WI38 (cell line): ENCODE measurements around the gene PRR5L.

Experiments
- H3K4me3 ChIP-seq: 2 replicates; pipeline ENCODE4 v1.5.1; 2011; ENCODE audit warnings: low read depth, mild to moderate bottlenecking, control low read depth, low read length
- CTCF ChIP-seq: IDR thresholded peaks from 2 replicates; pipeline ENCODE4 v1.5.1; 2012; ENCODE audit warnings: low read depth, mild to moderate bottlenecking, control low read depth, low read length

The PRR5L gene

GRCh38 chr11:36326524-36327419 lies 30.7 kb downstream of the PRR5L start:
- no peak for TF ChIP-seq CTCF
- H3K4me3 ChIP-seq = no peak overlapping the region

GRCh38 chr11:36328966-36329673 lies 33.0 kb downstream of the PRR5L start:
- TF ChIP-seq CTCF = no peak
- H3K4me3 ChIP-seq = no peak overlapping the region

GRCh38 chr11:36330411-36330810 lies 34.3 kb downstream of the PRR5L start:
- H3K4me3 ChIP-seq = no peak overlapping the region
- TF ChIP-seq CTCF = no peak

GRCh38 chr11:36333468-36333867 lies 37.4 kb downstream of the PRR5L start:
- TF ChIP-seq CTCF = no peak
- H3K4me3 ChIP-seq = no peak overlapping the region

DNA sequence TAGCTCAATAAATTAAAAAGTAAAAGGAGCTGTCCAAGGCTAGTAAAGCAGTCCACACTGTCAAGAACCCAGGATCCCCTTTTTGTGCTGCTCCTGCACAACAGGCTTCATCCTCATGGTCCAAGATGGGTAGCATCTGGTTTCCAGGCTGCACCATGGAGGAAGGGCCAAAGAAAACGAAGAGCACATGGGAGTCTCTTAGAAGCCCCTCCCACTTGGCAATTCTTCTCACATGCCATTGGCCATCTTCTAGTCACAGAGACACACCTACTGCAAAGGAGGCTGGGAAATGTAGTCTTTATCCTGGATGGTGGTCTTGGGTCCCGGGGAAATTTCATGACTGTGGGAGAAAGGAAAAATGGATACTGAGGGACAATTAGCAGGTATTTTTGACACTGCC lies 37.8 kb downstream of the PRR5L start:
- H3K4me3 ChIP-seq = no peak overlapping the region
- TF ChIP-seq CTCF = no peak

GRCh38 chr11:36339888-36340287 lies 43.8 kb downstream of the PRR5L start:
- H3K4me3 ChIP-seq = no peak overlapping the region
- no peak for TF ChIP-seq CTCF

DNA sequence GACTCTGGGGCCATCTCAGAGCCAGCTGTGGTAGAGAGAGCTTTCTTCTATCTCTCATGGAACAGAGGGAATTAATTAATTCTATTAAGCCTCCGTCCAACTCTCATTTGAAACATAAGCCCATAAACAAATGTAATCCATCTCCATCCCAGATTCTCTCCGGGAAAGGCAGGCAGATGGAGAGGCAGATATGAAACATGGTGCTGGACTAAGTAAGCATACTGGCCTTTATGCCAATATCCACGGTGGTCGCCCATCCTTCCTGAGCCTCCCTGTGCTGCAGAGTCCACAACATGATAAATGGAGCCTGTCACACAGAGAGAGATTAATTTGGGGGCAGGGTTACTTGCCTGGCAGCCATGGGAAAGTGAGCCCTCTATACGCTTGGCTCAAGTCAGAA lies 44.8 kb downstream of the PRR5L start:
- H3K4me3 ChIP-seq = no peak overlapping the region
- no peak for TF ChIP-seq CTCF
